Measurements from ENCODE around the gene ZNF396.

Gene ZNF396

GRCh38 chr18:35386600-35387100 is 9.5 kb upstream of the ZNF396 start:
- TF ChIP-seq TAF1 (IDR thresholded peaks at IDR 0.05; ENCODE audit: low read depth) (no peak), RAD21 (IDR thresholded peaks at IDR 0.05; ENCODE audit: low read depth) (peak; percentile 90)
- TF ChIP-seq, protein P1, sequence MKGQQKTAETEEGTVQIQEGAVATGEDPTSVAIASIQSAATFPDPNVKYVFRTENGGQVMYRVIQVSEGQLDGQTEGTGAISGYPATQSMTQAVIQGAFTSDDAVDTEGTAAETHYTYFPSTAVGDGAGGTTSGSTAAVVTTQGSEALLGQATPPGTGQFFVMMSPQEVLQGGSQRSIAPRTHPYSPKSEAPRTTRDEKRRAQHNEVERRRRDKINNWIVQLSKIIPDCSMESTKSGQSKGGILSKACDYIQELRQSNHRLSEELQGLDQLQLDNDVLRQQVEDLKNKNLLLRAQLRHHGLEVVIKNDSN (IDR thresholded peaks at IDR 0.05): 0 out of 2 replicates have a peak, but pooled peaks have one; percentile 26

DNA sequence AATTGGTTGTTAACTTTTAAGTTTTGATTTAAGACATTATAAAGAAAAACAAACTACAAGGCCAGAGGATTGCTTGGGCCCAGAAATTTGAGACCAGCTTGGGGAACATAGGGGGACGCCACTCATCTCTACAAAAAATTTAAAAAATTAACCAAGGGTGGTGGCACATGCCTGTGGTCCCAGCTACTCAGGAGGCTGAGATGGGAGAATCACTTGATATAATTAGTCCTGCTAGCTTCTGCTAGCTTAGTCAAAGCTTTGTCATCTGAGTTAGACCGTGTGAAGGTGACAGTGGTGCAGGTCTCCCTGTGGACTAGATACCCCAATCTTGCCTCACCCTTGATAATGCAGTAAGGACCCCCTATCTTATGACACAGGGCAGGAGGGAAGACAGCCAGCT is 6.0 kb upstream of the ZNF396 start:
- TF ChIP-seq ZBTB7A (IDR thresholded peaks at IDR 0.05; ENCODE audit: low read depth): no peak
- TF ChIP-seq, protein P1 (IDR thresholded peaks at IDR 0.05): no peak
- TF ChIP-seq TCF12 (IDR thresholded peaks at IDR 0.05; ENCODE audit: low read depth): no peak
- TF ChIP-seq TEAD4 (IDR thresholded peaks at IDR 0.05): no peak
- no peak for TF ChIP-seq TAF1 (IDR thresholded peaks at IDR 0.05; ENCODE audit: low read depth)
- no peak for TF ChIP-seq RAD21 (IDR thresholded peaks at IDR 0.05; ENCODE audit: low read depth)
- TF ChIP-seq, protein P2, sequence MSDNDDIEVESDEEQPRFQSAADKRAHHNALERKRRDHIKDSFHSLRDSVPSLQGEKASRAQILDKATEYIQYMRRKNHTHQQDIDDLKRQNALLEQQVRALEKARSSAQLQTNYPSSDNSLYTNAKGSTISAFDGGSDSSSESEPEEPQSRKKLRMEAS (IDR thresholded peaks at IDR 0.05): no peak
- no peak for TF ChIP-seq CREB1 (IDR thresholded peaks at IDR 0.05; ENCODE audit: low read depth)
- no peak for TF ChIP-seq YY1 (IDR thresholded peaks at IDR 0.05; ENCODE audit: low read depth)
- TF ChIP-seq FOXM1 (IDR thresholded peaks at IDR 0.05; ENCODE audit: borderline replicate concordance, low read depth): no peak
- TF ChIP-seq, protein P3, sequence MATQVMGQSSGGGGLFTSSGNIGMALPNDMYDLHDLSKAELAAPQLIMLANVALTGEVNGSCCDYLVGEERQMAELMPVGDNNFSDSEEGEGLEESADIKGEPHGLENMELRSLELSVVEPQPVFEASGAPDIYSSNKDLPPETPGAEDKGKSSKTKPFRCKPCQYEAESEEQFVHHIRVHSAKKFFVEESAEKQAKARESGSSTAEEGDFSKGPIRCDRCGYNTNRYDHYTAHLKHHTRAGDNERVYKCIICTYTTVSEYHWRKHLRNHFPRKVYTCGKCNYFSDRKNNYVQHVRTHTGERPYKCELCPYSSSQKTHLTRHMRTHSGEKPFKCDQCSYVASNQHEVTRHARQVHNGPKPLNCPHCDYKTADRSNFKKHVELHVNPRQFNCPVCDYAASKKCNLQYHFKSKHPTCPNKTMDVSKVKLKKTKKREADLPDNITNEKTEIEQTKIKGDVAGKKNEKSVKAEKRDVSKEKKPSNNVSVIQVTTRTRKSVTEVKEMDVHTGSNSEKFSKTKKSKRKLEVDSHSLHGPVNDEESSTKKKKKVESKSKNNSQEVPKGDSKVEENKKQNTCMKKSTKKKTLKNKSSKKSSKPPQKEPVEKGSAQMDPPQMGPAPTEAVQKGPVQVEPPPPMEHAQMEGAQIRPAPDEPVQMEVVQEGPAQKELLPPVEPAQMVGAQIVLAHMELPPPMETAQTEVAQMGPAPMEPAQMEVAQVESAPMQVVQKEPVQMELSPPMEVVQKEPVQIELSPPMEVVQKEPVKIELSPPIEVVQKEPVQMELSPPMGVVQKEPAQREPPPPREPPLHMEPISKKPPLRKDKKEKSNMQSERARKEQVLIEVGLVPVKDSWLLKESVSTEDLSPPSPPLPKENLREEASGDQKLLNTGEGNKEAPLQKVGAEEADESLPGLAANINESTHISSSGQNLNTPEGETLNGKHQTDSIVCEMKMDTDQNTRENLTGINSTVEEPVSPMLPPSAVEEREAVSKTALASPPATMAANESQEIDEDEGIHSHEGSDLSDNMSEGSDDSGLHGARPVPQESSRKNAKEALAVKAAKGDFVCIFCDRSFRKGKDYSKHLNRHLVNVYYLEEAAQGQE (IDR thresholded peaks at IDR 0.05; ENCODE audit: low read depth): no peak
- no peak for TF ChIP-seq EP300 (IDR thresholded peaks at IDR 0.05; ENCODE audit: borderline replicate concordance)
- TF ChIP-seq NFIC (IDR thresholded peaks at IDR 0.05): no peak
- no peak for TF ChIP-seq EGR1 (IDR thresholded peaks at IDR 0.05)
- no peak for TF ChIP-seq CEBPB (IDR thresholded peaks at IDR 0.05)

DNA sequence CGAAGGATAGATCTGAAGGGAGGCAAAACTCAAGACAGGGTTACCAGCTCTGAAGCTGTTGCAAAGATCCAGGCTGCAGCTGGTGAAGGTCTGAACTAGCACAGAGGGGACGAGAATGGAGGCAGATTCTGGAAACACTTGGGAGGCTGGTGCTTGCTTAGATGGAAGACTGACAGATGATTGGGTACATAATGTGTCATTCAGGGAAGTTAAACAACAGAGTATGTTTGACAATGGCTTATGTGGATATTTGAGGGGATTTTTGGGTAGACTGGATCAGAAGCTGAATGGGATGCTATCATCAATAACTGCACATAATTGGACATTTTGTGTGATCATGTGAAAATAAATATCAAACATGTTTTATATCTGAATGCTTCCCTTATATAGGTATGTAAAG is 2.3 kb upstream of the ZNF396 start:
- TF ChIP-seq, protein P1 (IDR thresholded peaks at IDR 0.05): no peak
- TF ChIP-seq NFIC (IDR thresholded peaks at IDR 0.05) (no peak), EP300 (IDR thresholded peaks at IDR 0.05; ENCODE audit: borderline replicate concordance) (no peak), TCF12 (IDR thresholded peaks at IDR 0.05; ENCODE audit: low read depth) (no peak), EGR1 (IDR thresholded peaks at IDR 0.05) (no peak), CREB1 (IDR thresholded peaks at IDR 0.05; ENCODE audit: low read depth) (no peak), CEBPB (IDR thresholded peaks at IDR 0.05) (no peak), TEAD4 (IDR thresholded peaks at IDR 0.05) (no peak), YY1 (IDR thresholded peaks at IDR 0.05; ENCODE audit: low read depth) (no peak), ZBTB7A (IDR thresholded peaks at IDR 0.05; ENCODE audit: low read depth) (no peak), FOXM1 (IDR thresholded peaks at IDR 0.05; ENCODE audit: borderline replicate concordance, low read depth) (no peak)
- TF ChIP-seq, protein P3 (IDR thresholded peaks at IDR 0.05; ENCODE audit: low read depth): no peak
- TF ChIP-seq, protein P2 (IDR thresholded peaks at IDR 0.05): no peak

DNA sequence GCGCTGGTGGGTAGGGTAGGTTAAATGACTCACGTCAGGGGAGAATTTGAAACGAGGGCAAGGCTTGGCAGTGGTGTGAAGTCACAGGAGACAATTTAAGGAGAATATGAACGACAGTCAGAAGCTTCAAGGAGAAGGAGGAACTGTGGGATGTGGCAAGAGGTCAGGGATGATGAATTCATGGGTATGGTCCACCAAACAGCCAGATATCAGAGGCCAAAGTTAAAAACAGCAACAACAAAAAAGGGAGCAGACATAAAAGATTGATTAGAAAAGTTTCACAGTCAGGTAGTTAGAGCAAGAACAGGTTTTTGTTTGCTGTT is 1.4 kb upstream of the ZNF396 start:
- no peak for TF ChIP-seq ZBTB7A (IDR thresholded peaks at IDR 0.05; ENCODE audit: low read depth)
- no peak for TF ChIP-seq NFIC (IDR thresholded peaks at IDR 0.05)
- no peak for TF ChIP-seq EP300 (IDR thresholded peaks at IDR 0.05; ENCODE audit: borderline replicate concordance)
- no peak for TF ChIP-seq FOXM1 (IDR thresholded peaks at IDR 0.05; ENCODE audit: borderline replicate concordance, low read depth)
- TF ChIP-seq, protein P2 (IDR thresholded peaks at IDR 0.05): no peak
- TF ChIP-seq, protein P3 (IDR thresholded peaks at IDR 0.05; ENCODE audit: low read depth): no peak
- TF ChIP-seq, protein P1 (IDR thresholded peaks at IDR 0.05): no peak
- no peak for TF ChIP-seq CEBPB (IDR thresholded peaks at IDR 0.05)
- TF ChIP-seq TCF12 (IDR thresholded peaks at IDR 0.05; ENCODE audit: low read depth): no peak
- no peak for TF ChIP-seq TEAD4 (IDR thresholded peaks at IDR 0.05)
- no peak for TF ChIP-seq CREB1 (IDR thresholded peaks at IDR 0.05; ENCODE audit: low read depth)
- TF ChIP-seq TAF1 (IDR thresholded peaks at IDR 0.05; ENCODE audit: low read depth): no peak
- TF ChIP-seq YY1 (IDR thresholded peaks at IDR 0.05; ENCODE audit: low read depth): no peak
- TF ChIP-seq RAD21 (IDR thresholded peaks at IDR 0.05; ENCODE audit: low read depth): no peak
- TF ChIP-seq EGR1 (IDR thresholded peaks at IDR 0.05): no peak
